PC-9 (cell line): ENCODE results near the gene IBA57. TPM values are rescaled to one million over a fixed set of nuclear protein-coding genes. Genes with fewer than 3 reads are reported as not detected.

Experiments
- Bru-seq: library from RNA; stranded (reverse); fragments of 400-500 nt; gene quantifications from one replicate; lab custom pipeline; 2021; lab: Mats Ljungman, UMichigan
- BruChase-seq, 2 experiments: library from RNA; stranded (reverse); fragments of 400-500 nt; gene quantifications; one replicate each; lab custom pipeline; 2021; lab: Mats Ljungman, UMichigan
- BruUV-seq: library from RNA; stranded (reverse); fragments of 400-500 nt; replicated peaks from 2 replicates; lab custom pipeline; 2021; lab: Mats Ljungman, UMichigan
- CTCF ChIA-PET: fragments of 300-600 bp; sonication (Branson Sonifier 250); formaldehyde crosslinking; loops from one replicate; lab custom pipeline; 2022; ENCODE audit warnings: antibody characterized with exemption; lab: Charles Lee
- POLR2A ChIA-PET: fragments of 300-600 bp; sonication (Branson Sonifier 250); formaldehyde crosslinking; loops from one replicate; lab custom pipeline; 2022; ENCODE audit warnings: antibody characterized with exemption; ENCODE audit not compliant: unreplicated experiment; lab: Charles Lee
- DNase-seq, 2 experiments: peaks; one replicate each; pipeline versions ENCODE4 v3.0.0 to v3.0.0-alpha.2; 2015 to 2022; ENCODE audit warnings: mixed read lengths in 1 of 2
- H2AFZ ChIP-seq: fragments of 200-600 bp; sonication (generic); 2 replicates; pipeline ENCODE4 v1.8.1; 2017; ENCODE audit warnings: antibody characterized with exemption
- H3F3A ChIP-seq: fragments of 200-600 bp; sonication (generic); 2 replicates; pipeline ENCODE4 v1.8.1; 2017; ENCODE audit warnings: antibody characterized with exemption, mild to moderate bottlenecking, low read depth; ENCODE audit not compliant: insufficient read depth
- H3K27ac ChIP-seq: fragments of 200-600 bp; sonication (generic); 2 replicates; pipeline ENCODE4 v1.6.1; 2016; ENCODE audit warnings: mixed run types
- H3K27me3 ChIP-seq: fragments of 200-600 bp; sonication (generic); 2 replicates; pipeline ENCODE4 v1.6.1; 2016; ENCODE audit warnings: low read depth, mixed run types; ENCODE audit not compliant: insufficient read depth
- H3K36me3 ChIP-seq: fragments of 200-600 bp; sonication (generic); 2 replicates; pipeline ENCODE4 v1.6.1; 2016; ENCODE audit warnings: low read depth, mixed run types
- H3K4me1 ChIP-seq: fragments of 200-600 bp; sonication (generic); replicated peaks from 2 replicates; pipeline ENCODE4 v1.6.1; 2016; ENCODE audit warnings: mixed run types; ENCODE audit not compliant: insufficient read depth
- H3K4me2 ChIP-seq: fragments of 200-600 bp; sonication (generic); 2 replicates; pipeline ENCODE4 v1.6.1; 2017; ENCODE audit warnings: mixed run types
- H3K4me3 ChIP-seq: fragments of 200-600 bp; sonication (generic); 2 replicates; pipeline ENCODE4 v1.6.1; 2016; ENCODE audit warnings: mixed run types
- H3K79me2 ChIP-seq: fragments of 200-600 bp; sonication (generic); 2 replicates; pipeline ENCODE4 v1.6.1; 2017; ENCODE audit warnings: low read depth, mixed run types
- H3K9me2 ChIP-seq: fragments of 200-600 bp; sonication (generic); 2 replicates; pipeline ENCODE4 v1.8.1; 2017; ENCODE audit warnings: mild to moderate bottlenecking; ENCODE audit not compliant: insufficient read depth
- H3K9me3 ChIP-seq: fragments of 200-600 bp; sonication (generic); 2 replicates; pipeline ENCODE4 v1.8.1; 2016; ENCODE audit warnings: low read depth; ENCODE audit not compliant: insufficient read depth
- H4K20me1 ChIP-seq: fragments of 200-600 bp; sonication (generic); 2 replicates; pipeline ENCODE4 v1.8.1; 2017; ENCODE audit not compliant: insufficient read depth
- CTCF ChIP-seq: fragments of 200-600 bp; sonication (generic); conservative IDR thresholded peaks from 2 replicates; pipeline ENCODE4 v1.6.1; 2017; ENCODE audit warnings: mixed run types, antibody characterized with exemption, mild to moderate bottlenecking, moderate library complexity
- EZH2 ChIP-seq: fragments of 200-600 bp; sonication (generic); IDR thresholded peaks from 2 replicates; pipeline ENCODE4 v1.8.0; 2017; ENCODE audit warnings: antibody characterized with exemption, low read depth
- intact Hi-C: fragments of 100-400 bp; cut with micrococcal nuclease; formaldehyde crosslinking; loops from one replicate; pipeline ENCODE4 v1.10.0; 2022; ENCODE audit not compliant: unreplicated experiment
- long read RNA-seq: library from polyadenylated mRNA; stranded (forward); transcript quantifications from one replicate; pipeline ENCODE4 v2.0.0, GENCODE V29; 2022
- total RNA-seq: library from RNA; stranded (reverse); gene quantifications from 2 replicates; pipeline ENCODE4 v1.2.3, GENCODE V29; 2021

The IBA57 gene
- total RNA-seq (7.8 and 13.8 TPM in 2 replicates), Bru-seq, nascent RNA (percentile 73 among the genes with signal in this experiment), BruChase-seq, experiment 1, labeled RNA remaining after a 2-hour chase (percentile 70 among the genes with signal in this experiment), BruChase-seq, experiment 2, labeled RNA remaining after a 6-hour chase (percentile 84 among the genes with signal in this experiment)
- long read RNA-seq, full-length matches to known transcripts = 6 of 9 reads
- long read RNA-seq, partial matches to known transcripts = 0 of 9 reads
- long read RNA-seq, other reads (novel, unspliced or antisense) = 3 of 9 reads

GRCh38 chr1:228165372-228166169 lies at the start of gene IBA57:
Gene IBA57 (plus strand): TSS chr1:228165804. CDS start chr1:228165817, 13 bp downstream.
- Histone ChIP-seq H3K4me3 (peak within 1 kb of the TSS; percentile 88), H3K27ac (peak within 1 kb of the TSS; percentile 89), H3K9me2 (no peaks in the 10 kb centered on the region), H3K79me2 (0 out of 2 replicates have a peak, but pooled peaks cover 21% of the 10 kb centered on the region), H3K4me1 (peaks cover 13% of the 10 kb centered on the region), H4K20me1 (no peaks in the 10 kb centered on the region), H3K4me2 (peak within 1 kb of the TSS; percentile 88), H3K9me3 (no peaks in the 10 kb centered on the region), H2AFZ (peak within 1 kb of the TSS; percentile 76; the same call in 1 of the 2 replicates), H3K27me3 (no peaks in the 10 kb centered on the region), H3K36me3 (no peaks in the 10 kb centered on the region), H3F3A (peaks cover 7% of the 10 kb centered on the region; the same call in 1 of the 2 replicates)
- POLR2A ChIA-PET = interaction anchor here (0.5 to 1.0 kb wide), 9 partner anchors 8 to 431 kb away, joined by 3 to 7 read pairs (median 3); partner anchors contain the start of genes JMJD4 and SNAP47
- TF ChIP-seq EZH2 (no peak), CTCF (peak; percentile 79)
- no TSS peak for BruUV-seq
- intact Hi-C loops = loop anchor here (1.0 to 5.0 kb wide), 6 partner anchors 25 to 603 kb away; partner anchors contain the start of genes GUK1, MRPL55 and ZNF678
- DNase-seq = peak; percentile 93 to 100
- CTCF ChIA-PET = interaction anchor here (0.6 to 1.5 kb wide), 7 partner anchors 10 to 162 kb away, joined by 3 to 11 read pairs (median 8); no protein-coding TSS in a partner anchor

- CTCF ChIA-PET = no interaction called here
- DNase-seq = no peak
- H3K36me3 ChIP-seq = no peaks in the 10 kb centered on the region
- BruUV-seq = no TSS peak
- H3K9me2 ChIP-seq = no peaks in the 10 kb centered on the region
- H3F3A ChIP-seq = no peaks in the 10 kb centered on the region; the same call in 1 of the 2 replicates
- no peak overlapping the region for H3K4me2 ChIP-seq
- H3K27ac ChIP-seq = no peak overlapping the region
- intact Hi-C loops = no loop called here
- no peak overlapping the region for H2AFZ ChIP-seq
- H3K4me1 ChIP-seq = no peaks in the 10 kb centered on the region
- no peaks in the 10 kb centered on the region for H4K20me1 ChIP-seq
- H3K9me3 ChIP-seq = peaks cover 12% of the 10 kb centered on the region; the same call in 1 of the 2 replicates
- POLR2A ChIA-PET = no interaction called here
- no peaks in the 10 kb centered on the region for H3K27me3 ChIP-seq
- no peak overlapping the region for H3K4me3 ChIP-seq
- no peaks in the 10 kb centered on the region for H3K79me2 ChIP-seq
- TF ChIP-seq EZH2 (no peak), CTCF (no peak)
These were observed 48.3 kb upstream of the IBA57 start for GRCh38 chr1:228117335-228117734.

GRCh38 chr1:228118040-228118439 lies 47.6 kb upstream of the IBA57 start:
- no peaks in the 10 kb centered on the region; the same call in 1 of the 2 replicates for H3F3A ChIP-seq
- H3K4me2 ChIP-seq = no peak overlapping the region
- no peaks in the 10 kb centered on the region for H3K9me2 ChIP-seq
- BruUV-seq = no TSS peak
- no peaks in the 10 kb centered on the region for H4K20me1 ChIP-seq
- H3K4me3 ChIP-seq = no peak overlapping the region
- no peaks in the 10 kb centered on the region for H3K4me1 ChIP-seq
- intact Hi-C loops = no loop called here
- no peak for DNase-seq
- H3K27ac ChIP-seq = no peak overlapping the region
- no peaks in the 10 kb centered on the region for H3K36me3 ChIP-seq
- H3K9me3 ChIP-seq = peaks cover 12% of the 10 kb centered on the region; the same call in 1 of the 2 replicates
- ChIA-PET POLR2A (no interaction called here), CTCF (no interaction called here)
- H3K79me2 ChIP-seq = no peaks in the 10 kb centered on the region
- no peak for TF ChIP-seq CTCF
- no peaks in the 10 kb centered on the region for H3K27me3 ChIP-seq
- no peak overlapping the region for H2AFZ ChIP-seq
